PFSK-1 (cell line): Measurements from ENCODE around the gene RRAGB.

Experiments used
- FOXP2 ChIP-seq: optimal IDR thresholded peaks from 2 replicates; pipeline ENCODE3; 2011; ENCODE audit warnings: borderline replicate concordance, control low read depth, inconsistent platforms; ENCODE audit not compliant: insufficient read depth; ENCODE audit errors: extremely low read length, extremely low read depth
- POLR2AphosphoS5 ChIP-seq: IDR thresholded peaks from 2 replicates; pipeline ENCODE4 v1.6.1; 2012; ENCODE audit warnings: low read depth, mild to moderate bottlenecking, control low read depth, low read length, moderate library complexity
- REST ChIP-seq, 2 experiments: IDR thresholded peaks; 2 replicates each; pipeline versions ENCODE4 v1.6.1 to v1.8.0; 2011 to 2012; ENCODE audit warnings: low read depth in 2 of 2, low read length in 2 of 2, control low read depth in 1 of 2, inconsistent platforms in 1 of 2, mild to moderate bottlenecking in 1 of 2, moderate library complexity in 1 of 2; ENCODE audit not compliant: insufficient read depth in 1 of 2
- SIN3A ChIP-seq: IDR thresholded peaks from 2 replicates; pipeline ENCODE4 v1.6.1; 2012; ENCODE audit warnings: mild to moderate bottlenecking, low read length, moderate library complexity, borderline replicate concordance; ENCODE audit not compliant: insufficient read depth
- TAF1 ChIP-seq: IDR thresholded peaks from 2 replicates; pipeline ENCODE4 v1.6.1; 2012; ENCODE audit warnings: low read length, control low read depth, borderline replicate concordance; ENCODE audit not compliant: insufficient read depth

The RRAGB gene

GRCh38 chrX:55758033-55758432, 40.5 kb downstream of the RRAGB start:
- TF ChIP-seq REST (IDR thresholded peaks at IDR 0.05; ENCODE audit: insufficient read depth in 1 of 2, low read depth in 2 of 2, low read length in 2 of 2) (no peak), FOXP2 (no peak), POLR2AphosphoS5 (no peak), TAF1 (no peak), SIN3A (no peak)

GRCh38 chrX:55759478-55759877, 41.9 kb downstream of the RRAGB start:
- TF ChIP-seq SIN3A (no peak), POLR2AphosphoS5 (no peak), REST (IDR thresholded peaks at IDR 0.05; ENCODE audit: insufficient read depth in 1 of 2, low read depth in 2 of 2, low read length in 2 of 2) (no peak), FOXP2 (no peak), TAF1 (no peak)

GRCh38 chrX:55767100-55767499, 49.6 kb downstream of the RRAGB start:
- TF ChIP-seq FOXP2 (no peak), TAF1 (no peak), SIN3A (no peak), POLR2AphosphoS5 (no peak), REST (IDR thresholded peaks at IDR 0.05; ENCODE audit: insufficient read depth in 1 of 2, low read depth in 2 of 2, low read length in 2 of 2) (no peak)

- no peak for TF ChIP-seq REST (IDR thresholded peaks at IDR 0.05; ENCODE audit: insufficient read depth in 1 of 2, low read depth in 2 of 2, low read length in 2 of 2)
- TF ChIP-seq TAF1, result no peak
- TF ChIP-seq POLR2AphosphoS5, result no peak
These were observed 60.0 kb downstream of the RRAGB start for GRCh38 chrX:55777596-55777995.

- TF ChIP-seq SIN3A (no peak), TAF1 (no peak), REST (IDR thresholded peaks at IDR 0.05; ENCODE audit: insufficient read depth in 1 of 2, low read depth in 2 of 2, low read length in 2 of 2) (no peak), POLR2AphosphoS5 (no peak), FOXP2 (no peak)
These were observed 60.8 kb downstream of the RRAGB start for GRCh38 chrX:55778322-55778721.
